SK-N-SH (cell line): Measurements from ENCODE around the gene SERPINC1. TPM values are rescaled to one million over a fixed set of nuclear protein-coding genes. Genes with fewer than 3 reads are reported as not detected.

Source experiments
- CTCF ChIA-PET: fragments of 300-600, 350-600 bp; formaldehyde crosslinking; extraction: SDS; loops from one replicate; lab custom pipeline; 2021; lab: Yijun Ruan, JAX
- POLR2A ChIA-PET: fragments of 350-600 bp; sonication (Branson Sonifier 250); formaldehyde crosslinking; extraction: SDS; loops from one replicate; lab custom pipeline; 2020; ENCODE audit warnings: antibody characterized with exemption, inconsistent platforms; lab: Yijun Ruan, JAX
- DNase-seq: peaks from one replicate; pipeline ENCODE4 v3.0.0; 2012
- H2AFZ ChIP-seq: fragments of 200-600 bp; sonication (generic); 2 replicates; pipeline ENCODE4 v1.8.1; 2016; ENCODE audit warnings: antibody characterized with exemption, mild to moderate bottlenecking, low read depth
- H3F3A ChIP-seq: fragments of 200-600 bp; sonication (generic); replicated peaks from 2 replicates; pipeline ENCODE3; 2016; ENCODE audit warnings: antibody characterized with exemption, mild to moderate bottlenecking; ENCODE audit not compliant: insufficient read depth
- H3K27ac ChIP-seq, 2 experiments: fragments of 200-500 bp in 1 of 2; fragments of 200-600 bp in 1 of 2; sonication (Bioruptor generic) in 1 of 2; sonication (generic), shearing (Covaris generic) in 1 of 2; 2 replicates each; pipeline versions ENCODE4 v1.5.1 to v1.6.1; 2014 to 2016; ENCODE audit warnings: low read depth in 2 of 2, inconsistent platforms in 1 of 2, low read length in 1 of 2, mild to moderate bottlenecking in 1 of 2, mixed read lengths in 1 of 2
- H3K27me3 ChIP-seq: fragments of 200-600 bp; sonication (generic), shearing (Covaris generic); 2 replicates; pipeline ENCODE4 v1.6.1; 2016; ENCODE audit warnings: mixed run types; ENCODE audit not compliant: insufficient read depth
- H3K36me3 ChIP-seq, 2 experiments: fragments of 200-500 bp in 1 of 2; fragments of 200-600 bp in 1 of 2; sonication (Bioruptor generic) in 1 of 2; sonication (generic) in 1 of 2; replicated peaks in 1 of 2; 2 replicates each; pipeline versions ENCODE3 to v1.5.1; 2014 to 2016; ENCODE audit warnings: low read length in 1 of 2, mild to moderate bottlenecking in 1 of 2; ENCODE audit not compliant: insufficient read depth in 2 of 2, control insufficient read depth in 1 of 2
- H3K4me1 ChIP-seq, 2 experiments: fragments of 200-500 bp in 1 of 2; fragments of 200-600 bp in 1 of 2; sonication (Bioruptor generic) in 1 of 2; sonication (generic), shearing (Covaris generic) in 1 of 2; 2 replicates each; pipeline versions ENCODE4 v1.5.1 to v1.6.1; 2014 to 2016; ENCODE audit warnings: low read depth in 1 of 2, low read length in 1 of 2, mixed run types in 1 of 2; ENCODE audit not compliant: insufficient read depth in 2 of 2, control insufficient read depth in 1 of 2
- H3K4me2 ChIP-seq: fragments of 200-600 bp; sonication (generic), shearing (Covaris generic); 2 replicates; pipeline ENCODE4 v1.6.1; 2017; ENCODE audit warnings: mixed run types
- H3K4me3 ChIP-seq, 2 experiments: fragments of 200-500 bp in 1 of 2; fragments of 200-600 bp in 1 of 2; sonication (Bioruptor generic) in 1 of 2; sonication (generic), shearing (Covaris generic) in 1 of 2; 2 replicates each; pipeline versions ENCODE4 v1.5.1 to v1.8.1; 2014 to 2016; ENCODE audit warnings: low read depth in 2 of 2, inconsistent platforms in 1 of 2, low read length in 1 of 2, mild to moderate bottlenecking in 1 of 2, mixed read lengths in 1 of 2, moderate library complexity in 1 of 2
- H3K79me2 ChIP-seq: fragments of 200-600 bp; sonication (generic); 2 replicates; pipeline ENCODE4 v1.8.1; 2017; ENCODE audit warnings: mild to moderate bottlenecking; ENCODE audit not compliant: insufficient read depth
- H3K9ac ChIP-seq: fragments of 200-600 bp; sonication (generic); 2 replicates; pipeline ENCODE4 v1.6.1; 2017; ENCODE audit warnings: mixed run types
- H3K9me2 ChIP-seq: fragments of 200-600 bp; sonication (generic); 2 replicates; pipeline ENCODE4 v1.6.1; 2017; ENCODE audit warnings: mixed run types
- H3K9me3 ChIP-seq: fragments of 200-600 bp; sonication (generic); 2 replicates; pipeline ENCODE4 v1.6.1; 2017; ENCODE audit warnings: mixed run types, mild to moderate bottlenecking, moderate library complexity
- H4K20me1 ChIP-seq: fragments of 200-600 bp; sonication (generic); 2 replicates; pipeline ENCODE4 v1.6.1; 2017; ENCODE audit warnings: mild to moderate bottlenecking, mixed run types; ENCODE audit not compliant: insufficient read depth
- EZH2phosphoT487 ChIP-seq: fragments of 200-600 bp; sonication (generic); IDR thresholded peaks from 2 replicates; pipeline ENCODE4 v1.6.1; 2017; ENCODE audit warnings: low read depth, mixed run types, mild to moderate bottlenecking, antibody characterized with exemption, moderate library complexity, borderline replicate concordance
- FOXJ3 ChIP-seq: sonication (generic); formaldehyde crosslinking; IDR thresholded peaks from 2 replicates; pipeline ENCODE4 v1.5.1; 2020; ENCODE audit warnings: mild to moderate bottlenecking, missing genetic modification reagents
- GATA2 ChIP-seq: sonication (generic); formaldehyde crosslinking; IDR thresholded peaks from 2 replicates; pipeline ENCODE4 v1.5.0; 2020; ENCODE audit warnings: mild to moderate bottlenecking, missing genetic modification reagents
- POLR2AphosphoS5 ChIP-seq: IDR thresholded peaks from 2 replicates; pipeline ENCODE4 v1.6.1; 2012; ENCODE audit warnings: low read depth, low read length
- RAD21 ChIP-seq: IDR thresholded peaks from 2 replicates; pipeline ENCODE4 v1.6.1; 2012; ENCODE audit warnings: mild to moderate bottlenecking, low read length
- RCOR1 ChIP-seq: fragments of 150-350 bp; IDR thresholded peaks from 2 replicates; pipeline ENCODE4 v1.6.1; 2017; ENCODE audit warnings: antibody characterized with exemption, low read length
- RFX5 ChIP-seq: IDR thresholded peaks from 2 replicates; pipeline ENCODE4 v1.6.1; 2012; ENCODE audit warnings: mild to moderate bottlenecking, improper control_type of control experiment, low read length
- RXRA ChIP-seq: IDR thresholded peaks from 2 replicates; pipeline ENCODE4 v1.4.0; 2012; ENCODE audit warnings: low read depth, mild to moderate bottlenecking, borderline replicate concordance
- SIN3A ChIP-seq: IDR thresholded peaks from 2 replicates; pipeline ENCODE4 v1.6.1; 2012; ENCODE audit warnings: low read depth, mild to moderate bottlenecking, low read length, moderate library complexity, borderline replicate concordance
- SMC3 ChIP-seq: IDR thresholded peaks from 2 replicates; pipeline ENCODE4 v1.6.1; 2012; ENCODE audit warnings: low read depth, low read length, improper control_type of control experiment
- TEAD4 ChIP-seq: IDR thresholded peaks from 2 replicates; pipeline ENCODE4 v1.4.0; 2012; ENCODE audit warnings: mild to moderate bottlenecking, borderline replicate concordance; ENCODE audit not compliant: insufficient read depth
- YY1 ChIP-seq: IDR thresholded peaks from 2 replicates; pipeline ENCODE4 v1.4.0; 2012; ENCODE audit warnings: low read depth, mild to moderate bottlenecking
- WGBS: methylation state at CpG from one replicate; pipeline ENCODE4 v1.1.6; 2017; ENCODE audit warnings: low lambda C conversion rate; 5-methylcytosine and 5-hydroxymethylcytosine counted together
- polyA plus RNA-seq, 3 experiments: library from polyadenylated mRNA; depleted of rRNA; stranded (reverse); fragments of >200 nt; gene quantifications; 2 replicates each; pipeline ENCODE4 v1.2.3, GENCODE V29; 2012
- TF ChIP-seq, protein P1 (sequence below): IDR thresholded peaks from 2 replicates; pipeline ENCODE4 v1.6.1; 2012; ENCODE audit warnings: mild to moderate bottlenecking, low read depth, low read length, moderate library complexity
- TF ChIP-seq, protein P2 (sequence below): IDR thresholded peaks from 2 replicates; pipeline ENCODE4; 2012
- TF ChIP-seq, protein P3 (sequence below): IDR thresholded peaks from 2 replicates; pipeline ENCODE4 v1.4.0; 2012; ENCODE audit warnings: low read depth
- TF ChIP-seq, protein P4 (sequence below): fragments of 200-600 bp; sonication (generic); IDR thresholded peaks from 2 replicates; pipeline ENCODE4 v1.6.1; 2017; ENCODE audit warnings: antibody characterized with exemption, mild to moderate bottlenecking, moderate library complexity

SERPINC1 gene
- polyA plus RNA-seq, 1 of the 3 experiments (the other 2 are of a cell fraction), result 0.08 TPM

DNA sequence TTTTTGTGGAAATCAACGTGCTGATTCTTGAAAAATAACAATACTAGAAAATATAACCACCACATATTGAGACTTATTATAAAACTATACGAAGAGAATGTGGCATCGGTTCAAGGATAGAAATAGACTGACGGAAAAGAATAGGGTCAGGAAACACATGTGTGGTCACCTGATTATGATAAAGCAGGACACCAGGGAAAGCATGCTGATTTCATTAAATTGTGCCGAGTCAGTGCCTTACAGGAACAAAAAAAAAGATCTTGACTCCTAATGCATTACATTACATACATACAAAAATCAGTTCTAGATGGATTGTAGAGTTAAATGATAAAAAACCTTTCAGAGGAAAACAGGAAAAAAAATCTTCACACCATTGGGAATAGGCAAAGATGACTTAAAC is 43.5 kb upstream of the SERPINC1 start:
- Histone ChIP-seq H3K36me3 (peaks cover 72 to 77% of the 10 kb centered on the region in 2 experiments), H2AFZ (no peak overlapping the region), H3K4me2 (no peak overlapping the region), H3K27me3 (no peaks in the 10 kb centered on the region), H3K9me3 (no peaks in the 10 kb centered on the region), H4K20me1 (no peaks in the 10 kb centered on the region), H3K4me3 (no peak overlapping the region), H3F3A (peaks cover 18% of the 10 kb centered on the region), H3K4me1 (peaks cover 0 to 3% of the 10 kb centered on the region in 2 experiments; a peak in 1 of 4 replicates), H3K9me2 (no peaks in the 10 kb centered on the region), H3K9ac (no peak overlapping the region), H3K79me2 (no peaks in the 10 kb centered on the region; the same call in none of the 2 replicates), H3K27ac (peak overlapping the region in 1 of 2 experiments; percentile 67; a peak in 2 of 4 replicates)
- ChIA-PET POLR2A (no interaction called here), CTCF (no interaction called here)
- peak; percentile 44 for DNase-seq
- no peak; the same call in 1 of the 2 replicates for TF ChIP-seq RAD21
- TF ChIP-seq FOXJ3, result no peak
- no peak for TF ChIP-seq SMC3
- 82% methylated on average over 5 of the region's 5 CpGs for WGBS

DNA sequence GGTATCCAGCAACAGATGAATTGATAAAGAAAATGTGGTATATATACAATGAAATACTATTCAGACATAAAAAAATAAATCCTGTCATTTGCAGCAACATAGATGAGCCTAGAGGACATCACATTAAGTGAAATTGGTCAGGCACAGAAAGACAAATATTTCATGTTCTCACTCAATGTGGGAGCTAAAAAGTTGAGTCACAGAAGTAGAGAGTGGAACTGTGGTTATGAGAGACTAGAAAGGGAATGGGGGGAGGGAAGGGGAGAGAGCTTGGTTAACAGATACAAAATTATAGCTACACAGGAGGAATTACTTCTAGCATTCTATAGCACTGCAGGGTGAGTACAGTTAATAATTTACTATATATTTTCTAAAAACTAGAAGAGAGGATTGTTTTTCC is 37.1 kb upstream of the SERPINC1 start:
- H3K9me3 ChIP-seq, result no peaks in the 10 kb centered on the region
- H3K36me3 ChIP-seq, result peaks cover 36 to 80% of the 10 kb centered on the region in 2 experiments
- H2AFZ ChIP-seq, result no peak overlapping the region
- H3K27me3 ChIP-seq, result no peaks in the 10 kb centered on the region
- no peak overlapping the region for H3K4me3 ChIP-seq
- no peak overlapping the region for H3K4me2 ChIP-seq
- H3K9ac ChIP-seq, result no peak overlapping the region
- H3K79me2 ChIP-seq, result no peaks in the 10 kb centered on the region; the same call in 1 of the 2 replicates
- H3K4me1 ChIP-seq, result no peaks in the 10 kb centered on the region
- H3F3A ChIP-seq, result peaks cover 8% of the 10 kb centered on the region
- no peak overlapping the region for H3K27ac ChIP-seq
- no peak for DNase-seq
- ChIA-PET CTCF (no interaction called here), POLR2A (no interaction called here)
- H3K9me2 ChIP-seq, result no peaks in the 10 kb centered on the region
- H4K20me1 ChIP-seq, result no peaks in the 10 kb centered on the region
- TF ChIP-seq GATA2 (CRISPR knock-in tag) (no peak), EZH2phosphoT487 (no peak), TEAD4 (no peak)
- TF ChIP-seq, protein P1, sequence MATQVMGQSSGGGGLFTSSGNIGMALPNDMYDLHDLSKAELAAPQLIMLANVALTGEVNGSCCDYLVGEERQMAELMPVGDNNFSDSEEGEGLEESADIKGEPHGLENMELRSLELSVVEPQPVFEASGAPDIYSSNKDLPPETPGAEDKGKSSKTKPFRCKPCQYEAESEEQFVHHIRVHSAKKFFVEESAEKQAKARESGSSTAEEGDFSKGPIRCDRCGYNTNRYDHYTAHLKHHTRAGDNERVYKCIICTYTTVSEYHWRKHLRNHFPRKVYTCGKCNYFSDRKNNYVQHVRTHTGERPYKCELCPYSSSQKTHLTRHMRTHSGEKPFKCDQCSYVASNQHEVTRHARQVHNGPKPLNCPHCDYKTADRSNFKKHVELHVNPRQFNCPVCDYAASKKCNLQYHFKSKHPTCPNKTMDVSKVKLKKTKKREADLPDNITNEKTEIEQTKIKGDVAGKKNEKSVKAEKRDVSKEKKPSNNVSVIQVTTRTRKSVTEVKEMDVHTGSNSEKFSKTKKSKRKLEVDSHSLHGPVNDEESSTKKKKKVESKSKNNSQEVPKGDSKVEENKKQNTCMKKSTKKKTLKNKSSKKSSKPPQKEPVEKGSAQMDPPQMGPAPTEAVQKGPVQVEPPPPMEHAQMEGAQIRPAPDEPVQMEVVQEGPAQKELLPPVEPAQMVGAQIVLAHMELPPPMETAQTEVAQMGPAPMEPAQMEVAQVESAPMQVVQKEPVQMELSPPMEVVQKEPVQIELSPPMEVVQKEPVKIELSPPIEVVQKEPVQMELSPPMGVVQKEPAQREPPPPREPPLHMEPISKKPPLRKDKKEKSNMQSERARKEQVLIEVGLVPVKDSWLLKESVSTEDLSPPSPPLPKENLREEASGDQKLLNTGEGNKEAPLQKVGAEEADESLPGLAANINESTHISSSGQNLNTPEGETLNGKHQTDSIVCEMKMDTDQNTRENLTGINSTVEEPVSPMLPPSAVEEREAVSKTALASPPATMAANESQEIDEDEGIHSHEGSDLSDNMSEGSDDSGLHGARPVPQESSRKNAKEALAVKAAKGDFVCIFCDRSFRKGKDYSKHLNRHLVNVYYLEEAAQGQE, result no peak

DNA sequence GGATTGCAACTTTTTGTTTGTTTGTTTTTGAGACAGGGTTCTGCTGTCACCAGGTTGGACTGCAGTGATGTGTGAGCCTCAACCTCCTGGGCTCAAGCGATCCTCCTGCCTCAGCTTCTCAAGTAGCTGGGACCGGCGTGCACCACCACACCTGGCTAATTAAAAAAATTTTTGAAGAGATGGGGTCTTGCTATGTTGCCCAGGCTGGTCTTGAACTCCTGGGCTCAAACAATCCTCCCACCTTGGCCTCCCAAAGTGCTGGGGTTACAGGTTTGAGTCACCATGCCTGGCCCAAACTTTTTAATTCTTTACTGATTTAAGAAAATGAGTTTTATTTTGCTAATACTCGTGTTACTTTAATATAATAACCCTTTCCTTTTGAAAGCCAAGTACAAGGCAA is 31.5 kb upstream of the SERPINC1 start:
- ChIA-PET CTCF (no interaction called here), POLR2A (no interaction called here)
- no peak for DNase-seq
- no peak overlapping the region for H3K27ac ChIP-seq
- peaks cover 8% of the 10 kb centered on the region for H3F3A ChIP-seq
- H3K9me3 ChIP-seq, result no peaks in the 10 kb centered on the region
- no peak overlapping the region for H3K4me2 ChIP-seq
- no peaks in the 10 kb centered on the region for H4K20me1 ChIP-seq
- no peak overlapping the region for H2AFZ ChIP-seq
- no peaks in the 10 kb centered on the region for H3K4me1 ChIP-seq
- no peak overlapping the region for H3K4me3 ChIP-seq
- 96% methylated on average over 4 of the region's 4 CpGs for whole genome bisulfite sequencing
- H3K36me3 ChIP-seq, result peaks cover 37 to 85% of the 10 kb centered on the region in 2 experiments
- no peak overlapping the region for H3K9ac ChIP-seq
- H3K27me3 ChIP-seq, result no peaks in the 10 kb centered on the region
- no peaks in the 10 kb centered on the region for H3K79me2 ChIP-seq
- H3K9me2 ChIP-seq, result no peaks in the 10 kb centered on the region
- TF ChIP-seq, protein P2, sequence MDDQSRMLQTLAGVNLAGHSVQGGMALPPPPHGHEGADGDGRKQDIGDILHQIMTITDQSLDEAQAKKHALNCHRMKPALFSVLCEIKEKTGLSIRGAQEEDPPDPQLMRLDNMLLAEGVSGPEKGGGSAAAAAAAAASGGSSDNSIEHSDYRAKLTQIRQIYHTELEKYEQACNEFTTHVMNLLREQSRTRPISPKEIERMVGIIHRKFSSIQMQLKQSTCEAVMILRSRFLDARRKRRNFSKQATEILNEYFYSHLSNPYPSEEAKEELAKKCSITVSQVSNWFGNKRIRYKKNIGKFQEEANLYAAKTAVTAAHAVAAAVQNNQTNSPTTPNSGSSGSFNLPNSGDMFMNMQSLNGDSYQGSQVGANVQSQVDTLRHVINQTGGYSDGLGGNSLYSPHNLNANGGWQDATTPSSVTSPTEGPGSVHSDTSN, result no peak
- TF ChIP-seq, protein P3, sequence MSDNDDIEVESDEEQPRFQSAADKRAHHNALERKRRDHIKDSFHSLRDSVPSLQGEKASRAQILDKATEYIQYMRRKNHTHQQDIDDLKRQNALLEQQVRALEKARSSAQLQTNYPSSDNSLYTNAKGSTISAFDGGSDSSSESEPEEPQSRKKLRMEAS, result no peak
- TF ChIP-seq TEAD4 (no peak), YY1 (no peak), RXRA (no peak), SMC3 (no peak), SIN3A (no peak), RFX5 (no peak), RCOR1 (no peak), EZH2phosphoT487 (no peak), POLR2AphosphoS5 (no peak)
- TF ChIP-seq, protein P4, sequence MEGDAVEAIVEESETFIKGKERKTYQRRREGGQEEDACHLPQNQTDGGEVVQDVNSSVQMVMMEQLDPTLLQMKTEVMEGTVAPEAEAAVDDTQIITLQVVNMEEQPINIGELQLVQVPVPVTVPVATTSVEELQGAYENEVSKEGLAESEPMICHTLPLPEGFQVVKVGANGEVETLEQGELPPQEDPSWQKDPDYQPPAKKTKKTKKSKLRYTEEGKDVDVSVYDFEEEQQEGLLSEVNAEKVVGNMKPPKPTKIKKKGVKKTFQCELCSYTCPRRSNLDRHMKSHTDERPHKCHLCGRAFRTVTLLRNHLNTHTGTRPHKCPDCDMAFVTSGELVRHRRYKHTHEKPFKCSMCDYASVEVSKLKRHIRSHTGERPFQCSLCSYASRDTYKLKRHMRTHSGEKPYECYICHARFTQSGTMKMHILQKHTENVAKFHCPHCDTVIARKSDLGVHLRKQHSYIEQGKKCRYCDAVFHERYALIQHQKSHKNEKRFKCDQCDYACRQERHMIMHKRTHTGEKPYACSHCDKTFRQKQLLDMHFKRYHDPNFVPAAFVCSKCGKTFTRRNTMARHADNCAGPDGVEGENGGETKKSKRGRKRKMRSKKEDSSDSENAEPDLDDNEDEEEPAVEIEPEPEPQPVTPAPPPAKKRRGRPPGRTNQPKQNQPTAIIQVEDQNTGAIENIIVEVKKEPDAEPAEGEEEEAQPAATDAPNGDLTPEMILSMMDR, result no peak
